ENCODE measurements around the gene SLC1A6.
"Not testable (repeated sequence)": the region's sequence is repeated elsewhere in the genome, so short reads cannot be mapped to it uniquely, and the experiment has no call there.

- not testable (repeated sequence) for TF ChIP-seq CTCF (IDR thresholded peaks at IDR 0.05; ENCODE audit: low read depth, low read length, poor library complexity, severe bottlenecking); EZH2phosphoT487 (IDR thresholded peaks at IDR 0.05; ENCODE audit: borderline replicate concordance, low read length)
Measured at GRCh38 chr19:14949413-14949812, 30.3 kb downstream of the SLC1A6 start.
